HG03378 (cell line): ENCODE measurements around the gene GOLIM4.
"Not testable (repeated sequence)": the region's sequence is repeated elsewhere in the genome, so short reads cannot be mapped to it uniquely, and the experiment has no call there.

Experiments
- ATAC-seq: cut with Tn5 transposase; IDR thresholded peaks from one replicate; pipeline ENCODE4 v1.9.1; 2021; ENCODE audit warnings: mild to moderate bottlenecking, moderate library complexity; ENCODE audit not compliant: unreplicated experiment

GOLIM4 gene

GRCh38 chr3:168095611-168096209, at the start of gene GOLIM4:
TSS of gene GOLIM4 (minus strand) at chr3:168095924. CDS start at chr3:168095285, 639 bp downstream.
- peak; percentile 86 for ATAC-seq

DNA sequence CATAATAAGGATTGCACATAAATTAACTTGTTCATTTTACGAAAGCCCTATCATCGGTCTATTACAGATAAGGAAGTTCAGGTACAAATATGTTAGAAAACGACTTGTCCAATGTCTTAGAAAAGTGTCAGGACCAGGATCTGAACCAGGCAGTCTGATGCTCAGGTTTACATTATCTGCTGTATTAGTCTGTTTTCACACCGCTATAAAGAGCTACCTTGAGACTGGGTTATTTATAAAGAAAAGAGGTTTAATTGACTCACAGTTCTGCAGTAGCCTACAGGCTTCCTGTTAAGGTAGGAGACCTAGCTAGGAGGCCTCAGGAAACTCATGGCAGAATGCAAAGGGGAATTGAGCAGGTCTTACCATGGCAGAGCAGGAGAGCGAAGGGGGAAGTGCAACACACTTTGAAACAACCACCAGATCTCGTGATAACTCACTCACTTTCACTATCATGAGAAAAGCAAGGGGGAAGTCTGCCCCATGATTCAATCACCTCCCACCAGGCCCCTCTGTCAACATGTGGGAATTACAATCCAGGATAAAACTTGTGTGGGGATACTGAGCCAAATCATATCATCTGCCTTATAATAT, 45.8 kb upstream of the GOLIM4 start:
- ATAC-seq, result peak; percentile 69

- ATAC-seq, result no peak
Measured at GRCh38 chr3:168139947-168140346, 44.2 kb upstream of the GOLIM4 start.

DNA sequence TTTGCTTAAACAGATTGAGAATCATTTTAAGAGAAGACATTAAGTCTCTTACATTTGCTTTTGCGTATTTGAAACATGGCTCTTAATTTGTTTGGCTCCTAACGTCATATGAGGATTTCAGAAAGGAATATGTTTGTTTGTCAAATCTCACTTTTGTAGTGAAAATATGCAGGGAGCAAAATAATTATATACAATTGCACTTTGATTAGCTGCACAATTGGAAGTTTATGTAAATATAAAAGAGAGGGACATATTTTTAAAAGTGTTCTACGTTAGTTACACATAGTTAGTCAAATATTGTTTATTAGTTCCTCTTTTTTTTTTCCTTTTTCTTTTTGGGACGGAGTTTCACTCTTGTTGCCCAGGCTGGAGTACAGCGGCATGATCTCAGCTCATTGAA, 42.7 kb upstream of the GOLIM4 start:
- ATAC-seq, result no peak

- ATAC-seq, result peak; percentile 92
Measured at GRCh38 chr3:168134931-168135330, 39.2 kb upstream of the GOLIM4 start.

DNA sequence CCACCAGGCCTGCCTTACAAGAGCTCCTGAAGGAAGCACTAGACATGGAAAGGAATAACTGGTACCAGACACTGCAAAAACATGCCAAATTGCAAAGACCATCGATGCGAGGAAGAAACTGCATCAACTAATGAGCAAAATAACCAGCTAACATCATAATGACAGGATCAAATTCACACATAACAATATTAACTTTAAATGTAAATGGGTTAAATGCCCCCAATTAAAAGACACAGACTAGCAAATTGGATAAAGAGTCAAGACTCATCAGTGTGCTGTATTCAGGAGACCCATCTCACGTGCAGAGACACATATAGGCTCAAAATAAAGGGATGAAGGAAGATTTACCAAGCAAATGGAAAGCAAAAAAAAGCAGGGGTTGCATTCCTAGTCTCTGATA, 34.5 kb upstream of the GOLIM4 start:
- ATAC-seq, result not testable (repeated sequence)

GRCh38 chr3:168128463-168128862, 32.7 kb upstream of the GOLIM4 start:
- not testable (repeated sequence) for ATAC-seq

DNA sequence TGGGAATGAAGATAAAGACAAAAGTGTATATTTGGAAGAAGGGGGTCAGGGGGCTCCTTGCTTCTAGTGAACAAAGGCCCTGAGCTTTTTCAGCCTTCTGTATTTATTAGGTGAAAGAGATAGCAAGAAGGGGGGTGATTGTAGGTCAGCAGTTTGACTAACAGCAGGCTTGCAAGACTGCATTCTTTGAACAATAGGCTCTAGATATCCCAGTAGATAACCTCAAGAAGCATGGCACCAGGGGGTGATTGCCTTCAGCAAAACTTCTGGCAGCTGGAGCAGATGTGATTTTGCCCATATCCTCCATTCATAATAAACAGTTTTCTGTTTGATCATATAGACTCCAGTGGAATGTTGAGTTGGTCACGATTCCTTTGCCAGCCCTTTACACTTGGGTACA, 31.7 kb upstream of the GOLIM4 start:
- no peak for ATAC-seq

GRCh38 chr3:168124791-168125190, 29.1 kb upstream of the GOLIM4 start:
- ATAC-seq, result no peak

GRCh38 chr3:168124291-168124690, 28.6 kb upstream of the GOLIM4 start:
- ATAC-seq, result no peak

DNA sequence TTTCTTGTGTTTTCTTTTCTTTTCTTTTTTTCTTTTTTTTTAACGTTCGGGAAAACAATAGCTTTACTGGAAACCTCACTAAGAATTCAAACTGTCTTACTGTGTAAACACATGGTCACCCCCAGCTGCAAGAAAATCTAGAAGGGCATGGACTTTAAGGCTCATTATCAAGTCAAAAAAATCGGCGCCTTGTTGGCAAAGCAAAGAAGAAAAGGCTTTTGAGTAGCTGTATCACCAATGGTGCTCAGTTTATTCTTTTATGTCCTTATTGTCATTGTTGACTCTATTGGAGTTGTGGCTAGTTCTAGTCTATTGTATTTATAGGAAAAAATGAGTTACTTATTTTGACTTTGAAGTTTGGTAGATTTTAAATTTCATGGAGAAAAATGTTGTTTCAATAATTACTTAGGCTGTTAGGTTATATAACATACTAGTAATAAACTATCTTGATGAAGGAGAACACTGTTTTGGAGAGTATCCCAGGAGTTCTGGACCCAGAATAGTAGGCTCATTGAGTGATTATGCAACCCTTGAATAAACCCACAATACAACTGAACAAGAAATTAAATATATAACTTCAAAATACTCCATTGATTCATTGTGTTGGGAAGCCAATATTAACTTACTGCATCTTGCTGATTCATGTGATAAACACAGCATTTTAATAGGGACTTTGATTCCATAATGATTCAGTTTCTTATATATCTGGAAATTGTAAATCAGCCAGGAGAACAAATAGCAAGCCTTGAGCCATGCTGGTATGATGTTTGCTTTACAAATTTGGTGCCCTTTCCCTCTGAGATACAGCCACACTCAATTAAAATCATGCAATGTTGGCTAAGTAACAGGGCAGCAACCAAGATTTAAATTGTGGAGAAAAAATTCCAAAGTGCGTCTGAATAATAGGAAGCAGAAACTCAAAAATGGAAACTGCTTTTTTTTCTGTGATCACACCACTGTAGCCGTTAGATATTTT, 27.8 kb upstream of the GOLIM4 start:
- ATAC-seq, result no peak

DNA sequence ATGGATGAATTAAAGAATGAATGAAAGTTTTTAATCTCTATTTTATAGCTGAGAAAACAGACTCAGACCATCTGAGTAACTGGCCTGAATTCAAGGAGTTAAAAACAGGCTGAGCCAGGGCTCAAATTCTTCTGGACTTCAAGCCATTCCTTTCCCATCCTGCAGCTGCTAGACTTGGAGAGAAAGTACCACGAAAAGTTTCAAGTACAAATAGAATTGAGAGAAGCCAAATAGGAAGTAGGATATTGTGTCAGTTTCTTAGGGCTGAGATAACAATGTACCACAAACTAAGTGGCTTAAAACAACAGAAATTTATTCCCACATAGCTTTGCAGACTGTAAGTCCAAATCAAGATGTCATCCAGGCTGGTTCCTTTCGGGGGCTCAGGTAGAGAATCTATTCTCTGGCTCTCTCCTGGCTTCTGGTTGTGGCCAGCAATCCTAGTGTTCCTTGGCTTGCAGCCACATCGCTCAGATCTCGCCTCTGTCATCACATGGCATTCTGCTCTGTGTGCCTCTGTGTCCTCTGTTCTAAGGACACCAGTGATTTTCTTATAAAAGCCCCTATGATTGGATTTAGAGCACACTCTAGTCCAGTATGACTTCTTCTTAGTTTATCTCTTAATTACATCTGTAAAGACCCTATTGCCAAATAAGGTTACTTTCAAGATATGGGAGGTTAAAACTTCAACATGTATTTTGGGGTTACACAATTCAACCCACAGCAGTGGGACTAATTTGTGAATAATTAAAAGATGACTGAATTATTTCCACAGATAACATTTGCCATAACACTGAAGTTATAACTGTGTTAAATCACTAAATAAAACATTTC, 25.7 kb upstream of the GOLIM4 start:
- ATAC-seq, result no peak

GRCh38 chr3:168117853-168118313, 22.2 kb upstream of the GOLIM4 start:
- ATAC-seq, result no peak

DNA sequence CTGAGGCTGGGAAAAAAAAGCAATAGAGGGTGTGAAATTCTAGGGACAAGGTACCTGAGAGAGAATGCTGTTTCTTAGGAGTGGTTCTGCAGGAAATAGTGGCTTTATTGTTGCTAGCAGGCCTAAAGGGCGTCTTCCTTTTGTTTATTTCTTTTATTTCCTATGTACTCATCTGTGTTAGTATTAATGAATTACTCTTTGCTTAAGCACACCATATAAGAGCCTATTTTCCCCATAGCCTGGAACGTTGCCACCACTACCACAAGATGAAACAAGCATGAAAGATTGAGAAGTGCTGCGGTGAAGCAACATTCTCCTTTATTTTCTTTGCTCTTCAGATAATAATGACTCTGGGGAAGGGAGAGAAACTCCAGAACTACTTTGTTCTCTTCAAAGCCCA, 21.3 kb upstream of the GOLIM4 start:
- no peak for ATAC-seq

DNA sequence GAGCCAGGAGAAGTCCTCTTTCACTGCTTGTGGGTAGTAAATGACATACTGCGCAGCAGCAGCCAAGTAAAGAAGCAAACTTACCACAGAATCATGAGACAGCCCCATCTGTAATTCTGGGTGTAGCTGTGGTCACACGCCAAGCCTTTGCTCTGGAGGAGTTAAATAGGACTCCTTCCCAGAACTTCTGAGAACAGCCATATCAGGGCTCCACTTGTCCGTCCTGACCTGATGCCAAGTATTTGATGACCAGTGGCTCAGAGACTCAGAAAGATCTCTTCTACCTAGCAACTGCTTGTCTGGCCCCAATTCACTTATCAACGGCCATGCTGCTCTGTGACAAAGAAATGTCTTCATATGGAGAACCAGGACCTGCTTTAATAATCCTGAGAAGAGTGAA, 20.6 kb upstream of the GOLIM4 start:
- ATAC-seq, result no peak

DNA sequence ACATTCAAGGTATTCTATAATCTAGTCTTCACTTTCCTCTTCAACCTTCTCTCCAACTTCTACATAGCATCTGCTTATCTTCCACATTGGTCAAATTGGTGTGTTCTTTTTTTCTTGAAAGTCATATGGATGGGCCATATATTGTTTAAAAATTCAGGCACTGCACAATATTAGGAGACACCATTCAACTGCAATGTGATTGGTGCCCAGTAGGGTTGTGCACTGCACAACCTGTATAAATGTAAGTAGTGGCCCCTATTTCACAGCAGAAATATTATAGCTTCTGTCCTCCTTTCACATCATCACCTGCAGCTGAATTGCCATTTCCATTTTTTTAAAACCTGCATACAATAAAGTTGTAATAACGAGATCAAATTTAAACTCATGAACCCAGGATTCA, 18.1 kb upstream of the GOLIM4 start:
- ATAC-seq, result no peak

GRCh38 chr3:168112894-168113293, 17.2 kb upstream of the GOLIM4 start:
- no peak for ATAC-seq

- no peak for ATAC-seq
Measured at GRCh38 chr3:168104361-168104760, 8.6 kb upstream of the GOLIM4 start.

DNA sequence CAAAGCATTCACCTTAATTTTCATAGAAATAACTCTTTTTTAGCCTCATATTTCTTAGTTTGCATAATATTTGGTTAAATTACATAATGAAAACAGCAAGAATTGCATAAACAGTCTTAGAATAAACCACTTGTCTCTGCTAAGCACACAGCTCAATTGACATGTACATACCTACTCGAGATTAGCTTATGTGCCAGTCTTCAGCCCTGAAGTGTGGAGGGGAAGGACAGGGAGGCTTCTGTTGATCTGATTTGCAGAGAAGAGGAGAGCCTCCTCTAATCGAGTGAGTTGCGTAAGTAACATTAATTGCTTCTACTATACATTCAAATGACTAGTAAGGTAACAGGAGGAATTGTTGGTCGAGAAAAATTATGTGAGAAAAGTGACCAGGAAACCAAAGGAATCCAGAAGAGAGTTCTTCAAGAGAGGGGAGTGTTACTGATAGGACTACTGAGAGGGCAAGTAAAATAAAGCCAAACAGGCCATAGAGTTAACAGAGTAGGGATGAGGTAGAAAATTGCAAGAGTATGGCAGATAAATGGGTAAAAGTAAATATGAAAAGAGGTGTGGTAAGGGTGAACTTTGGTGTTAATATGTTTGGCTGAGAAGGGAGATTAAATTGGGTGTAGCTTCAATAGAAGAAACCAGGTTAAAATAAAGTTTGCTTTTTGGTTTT, 7.1 kb upstream of the GOLIM4 start:
- no peak for ATAC-seq

DNA sequence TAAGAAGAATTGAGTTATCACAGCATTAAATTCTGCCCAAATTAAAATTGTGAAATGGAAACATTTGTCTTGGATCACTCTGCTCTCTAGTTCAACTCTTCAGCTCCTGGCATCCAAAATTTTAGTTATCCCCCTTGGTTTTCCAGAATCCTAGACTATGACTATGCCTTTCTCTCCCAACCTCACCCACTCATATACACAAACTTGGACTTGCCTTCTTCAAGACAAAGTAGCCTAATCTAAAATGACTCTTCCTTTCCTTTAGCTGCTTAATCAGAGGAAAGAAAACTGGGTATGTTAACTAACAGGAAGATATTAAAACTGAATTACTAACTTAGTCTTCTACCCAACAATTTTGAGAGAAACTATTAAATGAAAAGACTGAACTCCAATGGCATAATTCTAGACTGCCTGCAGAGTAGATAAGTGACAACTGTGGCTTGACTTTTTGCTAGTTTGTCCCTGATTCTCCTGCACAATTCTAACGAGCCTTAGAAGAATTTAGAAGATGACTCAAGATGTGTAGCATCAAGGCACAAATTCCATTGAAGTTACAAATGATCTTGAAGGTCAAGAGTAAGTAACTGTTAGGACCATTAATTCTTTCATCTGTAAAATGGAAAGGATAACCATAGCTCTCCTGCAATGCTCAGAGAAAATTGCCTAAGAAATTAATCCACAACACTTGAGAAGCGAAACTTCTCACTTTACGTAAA, 5.2 kb upstream of the GOLIM4 start:
- no peak for ATAC-seq
